ENCODE results near the gene MACROH2A1. TPM values are rescaled to one million over a fixed set of nuclear protein-coding genes. Genes with fewer than 3 reads are reported as not detected.

The MACROH2A1 gene
- total and polyA plus RNA-seq, 2 experiments from 2014 or later: 64.9 to 81.6 TPM

DNA sequence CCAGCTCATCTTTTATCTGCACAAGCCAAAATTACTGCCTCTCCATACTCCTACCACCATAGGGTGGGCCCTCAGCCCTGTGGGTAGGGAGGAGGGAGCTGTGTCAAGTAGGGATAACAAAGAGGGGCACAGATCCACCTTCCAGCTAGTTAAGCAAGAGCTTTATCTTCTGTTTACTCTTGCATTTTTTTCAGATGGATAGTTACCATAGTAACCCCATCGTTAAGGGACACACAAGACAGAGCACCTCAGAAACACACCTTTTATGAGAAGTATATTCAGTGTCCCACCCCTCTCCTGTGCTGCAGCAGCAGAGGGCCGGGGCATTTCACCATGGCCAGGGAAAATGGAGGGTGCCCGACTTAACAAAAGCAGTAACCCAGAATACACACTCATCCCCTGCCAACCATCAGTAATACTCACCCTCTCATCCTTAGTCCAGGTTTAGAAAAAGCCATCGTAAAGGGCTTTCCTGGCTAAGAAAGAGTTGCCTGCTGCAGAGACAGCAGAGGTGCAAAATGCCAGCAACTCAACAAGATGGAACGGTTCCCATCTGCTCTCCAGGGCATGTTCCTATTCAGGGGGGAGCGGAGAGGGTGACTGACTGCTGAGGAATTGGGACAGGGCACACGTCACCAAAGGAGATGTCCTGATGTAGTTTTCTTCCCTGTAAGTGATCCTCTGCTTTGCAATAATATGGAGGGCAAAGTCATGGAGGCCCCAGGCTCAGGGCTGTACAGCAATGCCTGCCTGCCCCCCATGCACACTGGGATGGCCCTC lies 25.1 kb downstream of the MACROH2A1 start (continued):
- no peak for TF ChIP-seq ZNF114 (CRISPR knock-in tag; IDR thresholded peaks at IDR 0.05)
- TF ChIP-seq ZNF331 (CRISPR knock-in tag; IDR thresholded peaks at IDR 0.05; ENCODE audit: low read depth): no peak
- TF ChIP-seq EZH2phosphoT487 (IDR thresholded peaks at IDR 0.05; ENCODE audit: unreplicated experiment): no peak
- TF ChIP-seq NANOG (IDR thresholded peaks at IDR 0.05; ENCODE audit: borderline replicate concordance): no peak
- TF ChIP-seq JUNB (IDR thresholded peaks at IDR 0.05; ENCODE audit: unreplicated experiment): no peak
- no peak for TF ChIP-seq POLR2AphosphoS5 (IDR thresholded peaks at IDR 0.05; ENCODE audit: low read depth)
- no peak for TF ChIP-seq CREB1 (CRISPR knock-in tag; IDR thresholded peaks at IDR 0.05; ENCODE audit: low read depth)

DNA sequence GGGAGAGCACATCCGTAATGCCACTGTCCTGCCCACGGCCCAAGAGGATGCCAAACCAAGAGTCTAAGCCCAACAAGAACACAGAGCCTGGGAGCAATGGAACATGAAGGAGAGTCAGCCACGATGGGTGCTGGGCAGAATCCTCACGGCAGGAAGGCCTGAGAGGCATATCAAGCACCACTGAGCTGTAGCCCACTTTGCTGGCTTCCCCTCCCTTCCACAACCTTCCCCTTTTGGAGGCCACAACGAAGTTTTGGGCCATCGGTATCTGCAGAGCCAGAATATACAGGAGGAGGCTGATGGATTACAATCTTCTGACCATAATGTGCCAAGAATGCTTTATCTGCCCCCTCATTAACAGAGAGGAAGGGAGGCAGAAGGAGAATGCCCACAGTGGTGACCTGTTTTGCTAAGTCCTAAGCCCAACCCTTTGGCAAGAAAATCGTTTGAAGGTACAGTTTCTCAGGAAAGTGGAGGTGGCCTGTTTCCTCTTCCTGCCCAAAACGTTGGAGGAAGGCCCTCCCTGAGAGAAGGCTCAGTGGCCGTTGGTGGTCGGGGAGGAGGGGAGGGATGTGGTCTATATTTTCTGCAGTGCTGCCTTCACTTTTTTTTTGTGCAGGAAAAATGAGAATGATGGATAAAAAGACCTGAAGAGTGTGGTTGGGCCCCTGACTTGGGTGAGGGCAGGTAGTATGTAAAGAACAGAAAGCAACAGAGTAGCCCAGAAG lies 26.2 kb downstream of the MACROH2A1 start:
- Mint-ChIP-seq H3K4me3 (no peak overlapping the region), H3K4me1 (no peaks in the 10 kb centered on the region), H3K27me3 (ENCODE audit: insufficient read depth, low read depth, poor library complexity) (peaks cover 5% of the 10 kb centered on the region), H3K9me3 (no peaks in the 10 kb centered on the region), H3K36me3 (ENCODE audit: low read depth) (peaks cover 45% of the 10 kb centered on the region), H3K27ac (no peak overlapping the region; the same call in 1 of the 2 replicates)
- DNase-seq (ENCODE audit: low spot score): no peak
- H3K36me3 ChIP-seq (ENCODE audit: insufficient read depth): no peaks in the 10 kb centered on the region; the same call in 1 of the 2 replicates
- no peak overlapping the region for H2AFZ ChIP-seq
- H4K20me1 ChIP-seq (replicated peaks; ENCODE audit: insufficient read depth): peaks cover 11% of the 10 kb centered on the region
- H3K27ac ChIP-seq (ENCODE audit: low read depth): no peak overlapping the region
- no peak overlapping the region for H3K4me3 ChIP-seq
- H3K27me3 ChIP-seq (ENCODE audit: insufficient read depth): no peaks in the 10 kb centered on the region
- ATAC-seq: no peak
- H3K79me2 ChIP-seq (replicated peaks; ENCODE audit: insufficient read depth): no peaks in the 10 kb centered on the region
- TF ChIP-seq POLR2AphosphoS5 (IDR thresholded peaks at IDR 0.05; ENCODE audit: low read depth) (no peak), ZNF331 (CRISPR knock-in tag; IDR thresholded peaks at IDR 0.05; ENCODE audit: low read depth) (no peak), CREB1 (CRISPR knock-in tag; IDR thresholded peaks at IDR 0.05; ENCODE audit: low read depth) (no peak)
- H3K9me2 ChIP-seq (ENCODE audit: insufficient read depth): no peaks in the 10 kb centered on the region
- no peaks in the 10 kb centered on the region for H3K4me1 ChIP-seq (ENCODE audit: insufficient read depth)
- no peak overlapping the region for H3K4me2 ChIP-seq
- H3F3A ChIP-seq (replicated peaks; ENCODE audit: low read depth): no peaks in the 10 kb centered on the region

DNA sequence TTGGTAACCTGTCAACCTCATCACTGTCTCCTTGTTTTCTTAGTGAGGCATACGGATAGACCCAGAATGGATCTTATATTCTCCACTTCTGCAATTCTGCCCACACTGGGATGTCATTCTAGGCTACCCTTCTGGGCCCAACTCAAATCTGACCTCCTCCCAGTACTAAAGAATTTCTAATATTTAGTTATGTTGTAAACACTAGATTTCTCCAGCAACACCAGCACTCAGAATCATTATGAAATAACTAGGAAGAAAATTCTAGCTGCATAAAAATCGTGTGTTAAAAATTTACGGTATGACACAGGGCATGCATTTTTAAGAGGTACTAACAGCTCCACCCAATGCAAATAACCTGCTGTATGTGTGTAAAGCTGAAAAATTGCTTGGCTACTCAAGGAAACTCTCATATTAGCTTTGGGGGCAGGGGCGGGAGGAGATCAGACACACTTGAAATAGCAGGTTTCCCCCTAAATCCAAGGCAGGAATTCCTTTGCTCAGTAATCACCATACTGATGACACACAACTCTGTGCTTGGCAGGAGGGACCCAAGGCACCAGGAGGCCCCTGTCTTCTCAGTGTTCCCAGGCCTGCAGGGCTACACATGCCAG lies 27.3 kb downstream of the MACROH2A1 start:
- H3K27ac Mint-ChIP-seq: no peak overlapping the region; the same call in 1 of the 2 replicates
- DNase-seq (ENCODE audit: low spot score): no peak
- no peaks in the 10 kb centered on the region; the same call in 1 of the 2 replicates for H3K36me3 ChIP-seq (ENCODE audit: insufficient read depth)
- no peak for TF ChIP-seq CREB1 (CRISPR knock-in tag; IDR thresholded peaks at IDR 0.05; ENCODE audit: low read depth)
- TF ChIP-seq, protein P1, sequence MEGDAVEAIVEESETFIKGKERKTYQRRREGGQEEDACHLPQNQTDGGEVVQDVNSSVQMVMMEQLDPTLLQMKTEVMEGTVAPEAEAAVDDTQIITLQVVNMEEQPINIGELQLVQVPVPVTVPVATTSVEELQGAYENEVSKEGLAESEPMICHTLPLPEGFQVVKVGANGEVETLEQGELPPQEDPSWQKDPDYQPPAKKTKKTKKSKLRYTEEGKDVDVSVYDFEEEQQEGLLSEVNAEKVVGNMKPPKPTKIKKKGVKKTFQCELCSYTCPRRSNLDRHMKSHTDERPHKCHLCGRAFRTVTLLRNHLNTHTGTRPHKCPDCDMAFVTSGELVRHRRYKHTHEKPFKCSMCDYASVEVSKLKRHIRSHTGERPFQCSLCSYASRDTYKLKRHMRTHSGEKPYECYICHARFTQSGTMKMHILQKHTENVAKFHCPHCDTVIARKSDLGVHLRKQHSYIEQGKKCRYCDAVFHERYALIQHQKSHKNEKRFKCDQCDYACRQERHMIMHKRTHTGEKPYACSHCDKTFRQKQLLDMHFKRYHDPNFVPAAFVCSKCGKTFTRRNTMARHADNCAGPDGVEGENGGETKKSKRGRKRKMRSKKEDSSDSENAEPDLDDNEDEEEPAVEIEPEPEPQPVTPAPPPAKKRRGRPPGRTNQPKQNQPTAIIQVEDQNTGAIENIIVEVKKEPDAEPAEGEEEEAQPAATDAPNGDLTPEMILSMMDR (conservative IDR thresholded peaks at IDR 0.05; ENCODE audit: low read depth in 2 of 2): no peak
- TF ChIP-seq POLR2AphosphoS5 (IDR thresholded peaks at IDR 0.05; ENCODE audit: low read depth): no peak
- no peak for TF ChIP-seq ZNF331 (CRISPR knock-in tag; IDR thresholded peaks at IDR 0.05; ENCODE audit: low read depth)
- TF ChIP-seq NANOG (IDR thresholded peaks at IDR 0.05; ENCODE audit: borderline replicate concordance): no peak

More for the DNA sequence above, 27.3 kb downstream of the MACROH2A1 start:
- Histone ChIP-seq H2AFZ (no peak overlapping the region), H3K4me1 (ENCODE audit: insufficient read depth) (no peaks in the 10 kb centered on the region), H3K27me3 (ENCODE audit: insufficient read depth) (no peaks in the 10 kb centered on the region), H3K4me2 (no peak overlapping the region), H3K4me3 (no peak overlapping the region), H3F3A (replicated peaks; ENCODE audit: low read depth) (no peaks in the 10 kb centered on the region), H3K9me2 (ENCODE audit: insufficient read depth) (no peaks in the 10 kb centered on the region), H3K79me2 (replicated peaks; ENCODE audit: insufficient read depth) (no peaks in the 10 kb centered on the region), H3K27ac (ENCODE audit: low read depth) (no peak overlapping the region), H4K20me1 (replicated peaks; ENCODE audit: insufficient read depth) (peaks cover 11% of the 10 kb centered on the region)
- ATAC-seq: no peak
- Mint-ChIP-seq H3K9me3 (no peaks in the 10 kb centered on the region), H3K4me3 (no peak overlapping the region), H3K27me3 (ENCODE audit: insufficient read depth, low read depth, poor library complexity) (no peaks in the 10 kb centered on the region), H3K4me1 (no peaks in the 10 kb centered on the region), H3K36me3 (ENCODE audit: low read depth) (peaks cover 40% of the 10 kb centered on the region; the same call in 2 of the 3 replicates)

Data from GM23338 (cell line).